Gastroesophageal sphincter (tissue), 4 donors: ENCODE data around the gene NRDC. TPM values are rescaled to one million over a fixed set of nuclear protein-coding genes. Genes with fewer than 3 reads are reported as not detected.
"Not testable (repeated sequence)": the region's sequence is repeated elsewhere in the genome, so short reads cannot be mapped to it uniquely, and the experiment has no call there.

ENCODE experiments used
- ATAC-seq: fragments of 150-250 bp; one replicate; pipeline ENCODE4 v1.9.1; 2016; ENCODE audit warnings: mild to moderate bottlenecking, moderate library complexity
- H3K27ac ChIP-seq, 4 donors: fragments of 200-600 bp; sonication (generic) in 3 of 4; 1 replicate in 3 of 4; 2 replicates in 1 of 4; pipeline ENCODE4 v1.5.1; 2016 to 2019
- H3K27me3 ChIP-seq: fragments of 200-600 bp; sonication (generic); one replicate; pipeline ENCODE4 v1.5.1; 2019
- H3K36me3 ChIP-seq, 2 donors: fragments of 200-600 bp; sonication (generic); one replicate each; pipeline ENCODE4 v1.5.1; 2019; ENCODE audit warnings: control low read depth in 1 of 2
- H3K4me1 ChIP-seq, 3 donors: fragments of 200-600 bp; sonication (generic); 1 replicate in 2 of 3; 2 replicates in 1 of 3; pipeline ENCODE4 v1.5.1; 2016 to 2019; ENCODE audit warnings: control low read depth in 2 of 3
- H3K4me3 ChIP-seq, 2 donors: fragments of 200-600 bp; sonication (generic); one replicate each; pipeline ENCODE4 v1.5.1; 2019; ENCODE audit warnings: mild to moderate bottlenecking in 1 of 2, moderate library complexity in 1 of 2
- H3K9me3 ChIP-seq, 3 donors: fragments of 200-600 bp; sonication (generic); one replicate each; pipeline ENCODE4 v1.5.1; 2017 to 2019; ENCODE audit warnings: control low read depth in 2 of 3
- CTCF ChIP-seq, 4 experiments: fragments of 200-600 bp in 2 of 4; fragments of 450-650 bp in 2 of 4; sonication (generic) in 1 of 4; IDR thresholded peaks; one replicate each; pipeline ENCODE4 v1.5.1; 2017 to 2019; ENCODE audit warnings: antibody characterized with exemption in 4 of 4, mild to moderate bottlenecking in 2 of 4, moderate library complexity in 2 of 4
- EP300 ChIP-seq: sonication (generic); formaldehyde crosslinking; IDR thresholded peaks from one replicate; pipeline ENCODE4 v1.6.1; 2017; ENCODE audit warnings: antibody characterized with exemption, mild to moderate bottlenecking
- POLR2A ChIP-seq, 2 donors: fragments of 450-650 bp; IDR thresholded peaks; one replicate each; pipeline ENCODE4 v1.6.1; 2017; ENCODE audit warnings: antibody characterized with exemption in 2 of 2, mild to moderate bottlenecking in 2 of 2, moderate library complexity in 1 of 2
- POLR2AphosphoS5 ChIP-seq: sonication (generic); formaldehyde crosslinking; IDR thresholded peaks from one replicate; pipeline ENCODE4 v1.6.1; 2017; ENCODE audit warnings: antibody characterized with exemption
- WGBS, 2 donors: methylation state at CpG; one replicate each; pipeline ENCODE4 v1.1.5; 2018; ENCODE audit warnings: low coverage in 1 of 2; 5-methylcytosine and 5-hydroxymethylcytosine counted together
- total RNA-seq, 4 donors: library from RNA; depleted of rRNA; stranded (reverse); fragments of >200 nt; gene quantifications; one replicate each; pipeline ENCODE4 v1.1.0, GENCODE V29; 2016

Gene NRDC
- total RNA-seq, 4 donors from 2014 or later: 61.1 to 78.1 (median 67.5) TPM

GRCh38 chr1:51902456-51902855 is 23.9 kb upstream of the NRDC start:
- 61 to 81% methylated on average over 3 to 4 of the region's 5 CpGs for WGBS, 2 donors
- Histone ChIP-seq H3K27me3 (peaks cover 74% of the 10 kb centered on the region), H3K4me1 (no peaks in the 10 kb centered on the region), H3K27ac (no peak overlapping the region), H3K4me3 (no peak overlapping the region), H3K36me3 (no peaks in the 10 kb centered on the region), H3K9me3 (no peaks in the 10 kb centered on the region)
- no peak for ATAC-seq
- no peak for TF ChIP-seq POLR2AphosphoS5
- TF ChIP-seq POLR2A (IDR thresholded peaks at IDR 0.05): no peak
- no peak for TF ChIP-seq EP300
- no peak for TF ChIP-seq CTCF (IDR thresholded peaks at IDR 0.05)

- Histone ChIP-seq H3K27me3 (peaks cover 77% of the 10 kb centered on the region), H3K4me1 (no peaks in the 10 kb centered on the region), H3K27ac (no peak overlapping the region), H3K36me3 (no peaks in the 10 kb centered on the region), H3K9me3 (no peaks in the 10 kb centered on the region), H3K4me3 (no peak overlapping the region)
- 97 to 100% methylated on average over 2 to 4 of the region's 4 CpGs for whole genome bisulfite sequencing, 2 donors
- TF ChIP-seq POLR2A (IDR thresholded peaks at IDR 0.05) (no peak), CTCF (IDR thresholded peaks at IDR 0.05) (no peak), EP300 (no peak), POLR2AphosphoS5 (no peak)
- ATAC-seq: no peak
These were observed 22.6 kb upstream of the NRDC start for GRCh38 chr1:51901151-51901550.

- H3K4me3 ChIP-seq: no peak overlapping the region
- H3K27me3 ChIP-seq: peaks cover 77% of the 10 kb centered on the region
- ATAC-seq: no peak
- H3K4me1 ChIP-seq: no peaks in the 10 kb centered on the region
- TF ChIP-seq CTCF (IDR thresholded peaks at IDR 0.05): no peak
- no peak for TF ChIP-seq EP300
- no peak for TF ChIP-seq POLR2AphosphoS5
- H3K27ac ChIP-seq: no peak overlapping the region
- no peaks in the 10 kb centered on the region for H3K36me3 ChIP-seq
- WGBS, 2 donors: 62 to 76% methylated on average over 9 of the region's 10 CpGs
- H3K9me3 ChIP-seq: no peaks in the 10 kb centered on the region
These were observed 20.5 kb upstream of the NRDC start for GRCh38 chr1:51899022-51899421.

GRCh38 chr1:51898090-51898734 is 19.7 kb upstream of the NRDC start:
- ATAC-seq: no peak
- Histone ChIP-seq H3K4me1 (no peaks in the 10 kb centered on the region), H3K4me3 (no peak overlapping the region), H3K9me3 (no peaks in the 10 kb centered on the region), H3K27me3 (peaks cover 81% of the 10 kb centered on the region), H3K36me3 (no peaks in the 10 kb centered on the region), H3K27ac (no peak overlapping the region)
- WGBS, 2 donors: 38 to 52% methylated on average over 3 to 6 of the region's 6 CpGs
- TF ChIP-seq POLR2A (IDR thresholded peaks at IDR 0.05): no peak
- no peak for TF ChIP-seq EP300
- no peak for TF ChIP-seq CTCF (IDR thresholded peaks at IDR 0.05)
- no peak for TF ChIP-seq POLR2AphosphoS5

GRCh38 chr1:51897699-51898031 is 19.1 kb upstream of the NRDC start:
- no peaks in the 10 kb centered on the region for H3K9me3 ChIP-seq
- H3K36me3 ChIP-seq: no peaks in the 10 kb centered on the region
- H3K27ac ChIP-seq: no peak overlapping the region
- no peak overlapping the region for H3K4me3 ChIP-seq
- H3K27me3 ChIP-seq: peaks cover 83% of the 10 kb centered on the region
- no peaks in the 10 kb centered on the region for H3K4me1 ChIP-seq
- no peak for ATAC-seq
- TF ChIP-seq POLR2AphosphoS5 (no peak), EP300 (no peak), POLR2A (IDR thresholded peaks at IDR 0.05) (no peak), CTCF (IDR thresholded peaks at IDR 0.05) (no peak)

- H3K27ac ChIP-seq, ATAC-seq, H3K4me1 ChIP-seq, H3K4me3 ChIP-seq, H3K9me3 ChIP-seq, H3K36me3 ChIP-seq: not testable (repeated sequence)
- 44 to 80% methylated on average over 2 of the region's 2 CpGs for WGBS, 2 donors
- H3K27me3 ChIP-seq: peaks cover 93% of the 10 kb centered on the region
These were observed 16.2 kb upstream of the NRDC start for GRCh38 chr1:51894748-51895147.
